22Rv1 (cell line): ENCODE measurements around the gene TCF23.

ENCODE experiments used
- CTCF ChIP-seq: fragments of 450-650 bp; IDR thresholded peaks from 2 replicates; pipeline ENCODE4 v1.5.1; 2017; ENCODE audit warnings: mild to moderate bottlenecking
- ZFX ChIP-seq: fragments of 450-650 bp; IDR thresholded peaks from 2 replicates; pipeline ENCODE4 v1.6.1; 2017; ENCODE audit warnings: antibody characterized with exemption, borderline replicate concordance

DNA sequence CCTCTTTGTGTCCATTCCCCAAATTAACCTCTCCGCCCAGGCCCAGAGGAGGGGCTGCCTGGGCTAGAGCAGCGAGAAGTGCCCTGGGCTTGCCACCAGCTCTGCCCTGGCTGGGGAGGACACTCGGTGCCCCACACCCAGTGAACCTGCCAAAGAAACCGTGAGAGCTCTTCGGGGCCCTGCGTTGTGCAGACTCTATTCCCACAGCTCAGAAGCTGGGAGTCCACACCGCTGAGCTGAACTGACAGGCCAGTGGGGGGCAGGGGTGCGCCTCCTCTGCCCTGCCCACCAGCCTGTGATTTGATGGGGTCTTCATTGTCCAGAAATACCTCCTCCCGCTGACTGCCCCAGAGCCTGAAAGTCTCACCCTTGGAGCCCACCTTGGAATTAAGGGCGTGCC lies 48.8 kb upstream of the TCF23 start:
- no peak for TF ChIP-seq CTCF
- TF ChIP-seq ZFX: no peak
